SK-N-SH (cell line): ENCODE results near the gene PKP2. TPM values are rescaled to one million over a fixed set of nuclear protein-coding genes. Genes with fewer than 3 reads are reported as not detected.

Experiments used
- CTCF ChIA-PET: fragments of 300-600, 350-600 bp; formaldehyde crosslinking; extraction: SDS; loops from one replicate; lab custom pipeline; 2021; lab: Yijun Ruan, JAX
- POLR2A ChIA-PET: fragments of 350-600 bp; sonication (Branson Sonifier 250); formaldehyde crosslinking; extraction: SDS; loops from one replicate; lab custom pipeline; 2020; ENCODE audit warnings: antibody characterized with exemption, inconsistent platforms; lab: Yijun Ruan, JAX
- DNase-seq: peaks from one replicate; pipeline ENCODE4 v3.0.0; 2012
- H2AFZ ChIP-seq: fragments of 200-600 bp; sonication (generic); 2 replicates; pipeline ENCODE4 v1.8.1; 2016; ENCODE audit warnings: antibody characterized with exemption, mild to moderate bottlenecking, low read depth
- H3F3A ChIP-seq: fragments of 200-600 bp; sonication (generic); replicated peaks from 2 replicates; pipeline ENCODE3; 2016; ENCODE audit warnings: antibody characterized with exemption, mild to moderate bottlenecking; ENCODE audit not compliant: insufficient read depth
- H3K27ac ChIP-seq, 2 experiments: fragments of 200-500 bp in 1 of 2; fragments of 200-600 bp in 1 of 2; sonication (Bioruptor generic) in 1 of 2; sonication (generic), shearing (Covaris generic) in 1 of 2; 2 replicates each; pipeline versions ENCODE4 v1.5.1 to v1.6.1; 2014 to 2016; ENCODE audit warnings: low read depth in 2 of 2, inconsistent platforms in 1 of 2, low read length in 1 of 2, mild to moderate bottlenecking in 1 of 2, mixed read lengths in 1 of 2
- H3K27me3 ChIP-seq: fragments of 200-600 bp; sonication (generic), shearing (Covaris generic); 2 replicates; pipeline ENCODE4 v1.6.1; 2016; ENCODE audit warnings: mixed run types; ENCODE audit not compliant: insufficient read depth
- H3K36me3 ChIP-seq, 2 experiments: fragments of 200-500 bp in 1 of 2; fragments of 200-600 bp in 1 of 2; sonication (Bioruptor generic) in 1 of 2; sonication (generic) in 1 of 2; replicated peaks in 1 of 2; 2 replicates each; pipeline versions ENCODE3 to v1.5.1; 2014 to 2016; ENCODE audit warnings: low read length in 1 of 2, mild to moderate bottlenecking in 1 of 2; ENCODE audit not compliant: insufficient read depth in 2 of 2, control insufficient read depth in 1 of 2
- H3K4me1 ChIP-seq, 2 experiments: fragments of 200-500 bp in 1 of 2; fragments of 200-600 bp in 1 of 2; sonication (Bioruptor generic) in 1 of 2; sonication (generic), shearing (Covaris generic) in 1 of 2; 2 replicates each; pipeline versions ENCODE4 v1.5.1 to v1.6.1; 2014 to 2016; ENCODE audit warnings: low read depth in 1 of 2, low read length in 1 of 2, mixed run types in 1 of 2; ENCODE audit not compliant: insufficient read depth in 2 of 2, control insufficient read depth in 1 of 2
- H3K4me2 ChIP-seq: fragments of 200-600 bp; sonication (generic), shearing (Covaris generic); 2 replicates; pipeline ENCODE4 v1.6.1; 2017; ENCODE audit warnings: mixed run types
- H3K4me3 ChIP-seq, 2 experiments: fragments of 200-500 bp in 1 of 2; fragments of 200-600 bp in 1 of 2; sonication (Bioruptor generic) in 1 of 2; sonication (generic), shearing (Covaris generic) in 1 of 2; 2 replicates each; pipeline versions ENCODE4 v1.5.1 to v1.8.1; 2014 to 2016; ENCODE audit warnings: low read depth in 2 of 2, inconsistent platforms in 1 of 2, low read length in 1 of 2, mild to moderate bottlenecking in 1 of 2, mixed read lengths in 1 of 2, moderate library complexity in 1 of 2
- H3K79me2 ChIP-seq: fragments of 200-600 bp; sonication (generic); 2 replicates; pipeline ENCODE4 v1.8.1; 2017; ENCODE audit warnings: mild to moderate bottlenecking; ENCODE audit not compliant: insufficient read depth
- H3K9ac ChIP-seq: fragments of 200-600 bp; sonication (generic); 2 replicates; pipeline ENCODE4 v1.6.1; 2017; ENCODE audit warnings: mixed run types
- H3K9me2 ChIP-seq: fragments of 200-600 bp; sonication (generic); 2 replicates; pipeline ENCODE4 v1.6.1; 2017; ENCODE audit warnings: mixed run types
- H3K9me3 ChIP-seq: fragments of 200-600 bp; sonication (generic); 2 replicates; pipeline ENCODE4 v1.6.1; 2017; ENCODE audit warnings: mixed run types, mild to moderate bottlenecking, moderate library complexity
- H4K20me1 ChIP-seq: fragments of 200-600 bp; sonication (generic); 2 replicates; pipeline ENCODE4 v1.6.1; 2017; ENCODE audit warnings: mild to moderate bottlenecking, mixed run types; ENCODE audit not compliant: insufficient read depth
- CHD2 ChIP-seq: fragments of 150-350 bp; IDR thresholded peaks from 2 replicates; pipeline ENCODE4 v1.6.1; 2018; ENCODE audit warnings: low read length; ENCODE audit not compliant: partially characterized antibody
- ELF1 ChIP-seq: IDR thresholded peaks from 2 replicates; pipeline ENCODE4 v1.4.0; 2012
- FOXJ3 ChIP-seq: sonication (generic); formaldehyde crosslinking; IDR thresholded peaks from 2 replicates; pipeline ENCODE4 v1.5.1; 2020; ENCODE audit warnings: mild to moderate bottlenecking, missing genetic modification reagents
- GATA2 ChIP-seq: sonication (generic); formaldehyde crosslinking; IDR thresholded peaks from 2 replicates; pipeline ENCODE4 v1.5.0; 2020; ENCODE audit warnings: mild to moderate bottlenecking, missing genetic modification reagents
- JUND ChIP-seq: IDR thresholded peaks from 2 replicates; pipeline ENCODE4 v1.4.0; 2012
- MAX ChIP-seq: IDR thresholded peaks from 2 replicates; pipeline ENCODE4 v1.4.0; 2012; ENCODE audit warnings: low read depth
- NFIC ChIP-seq: IDR thresholded peaks from 2 replicates; pipeline ENCODE4 v1.4.0; 2012; ENCODE audit warnings: borderline replicate concordance
- NRF1 ChIP-seq: IDR thresholded peaks from 2 replicates; pipeline ENCODE4 v1.6.1; 2012; ENCODE audit warnings: low read depth, mild to moderate bottlenecking, low read length
- PBX3 ChIP-seq: IDR thresholded peaks from 2 replicates; pipeline ENCODE4; 2012
- RCOR1 ChIP-seq: fragments of 150-350 bp; IDR thresholded peaks from 2 replicates; pipeline ENCODE4 v1.6.1; 2017; ENCODE audit warnings: antibody characterized with exemption, low read length
- REST ChIP-seq: IDR thresholded peaks from 2 replicates; pipeline ENCODE4 v1.6.1; 2012; ENCODE audit warnings: mild to moderate bottlenecking, low read depth, low read length, moderate library complexity
- RFX5 ChIP-seq: IDR thresholded peaks from 2 replicates; pipeline ENCODE4 v1.6.1; 2012; ENCODE audit warnings: mild to moderate bottlenecking, improper control_type of control experiment, low read length
- RXRA ChIP-seq: IDR thresholded peaks from 2 replicates; pipeline ENCODE4 v1.4.0; 2012; ENCODE audit warnings: low read depth, mild to moderate bottlenecking, borderline replicate concordance
- TCF12 ChIP-seq: IDR thresholded peaks from 2 replicates; pipeline ENCODE4 v1.4.0; 2012
- TEAD4 ChIP-seq: IDR thresholded peaks from 2 replicates; pipeline ENCODE4 v1.4.0; 2012; ENCODE audit warnings: mild to moderate bottlenecking, borderline replicate concordance; ENCODE audit not compliant: insufficient read depth
- WGBS: methylation state at CpG from one replicate; pipeline ENCODE4 v1.1.6; 2017; ENCODE audit warnings: low lambda C conversion rate; 5-methylcytosine and 5-hydroxymethylcytosine counted together
- polyA plus RNA-seq, 3 experiments: library from polyadenylated mRNA; depleted of rRNA; stranded (reverse); fragments of >200 nt; gene quantifications; 2 replicates each; pipeline ENCODE4 v1.2.3, GENCODE V29; 2012

PKP2 gene
- polyA plus RNA-seq, 1 of the 3 experiments (the other 2 are of a cell fraction) = 0.10 TPM

- no peaks in the 10 kb centered on the region; the same call in 1 of the 2 replicates for H3K27me3 ChIP-seq
- POLR2A ChIA-PET = no interaction called here
- 71% methylated on average over 9 of the region's 9 CpGs for WGBS
- DNase-seq = no peak
- H3K9me3 ChIP-seq = no peaks in the 10 kb centered on the region
- H3K9me2 ChIP-seq = no peaks in the 10 kb centered on the region
- no peaks in the 10 kb centered on the region for H3F3A ChIP-seq
- H4K20me1 ChIP-seq = no peaks in the 10 kb centered on the region
- no peak overlapping the region for H3K27ac ChIP-seq
- no peak overlapping the region for H3K4me3 ChIP-seq
- TF ChIP-seq RXRA = no peak
- TF ChIP-seq TCF12 = no peak
- no peak for TF ChIP-seq JUND
- TF ChIP-seq REST = no peak
- TF ChIP-seq CHD2 = no peak
- TF ChIP-seq RFX5 = no peak
- no peak for TF ChIP-seq RCOR1
- no peak for TF ChIP-seq TEAD4
- TF ChIP-seq MAX = no peak
- no peak for TF ChIP-seq FOXJ3
- TF ChIP-seq NRF1 = no peak
- TF ChIP-seq ELF1 = no peak
- no peak for TF ChIP-seq PBX3
- TF ChIP-seq NFIC = no peak
- TF ChIP-seq GATA2 (CRISPR knock-in tag) = no peak
- no peaks in the 10 kb centered on the region for H3K36me3 ChIP-seq
- no peak overlapping the region for H3K4me2 ChIP-seq
- H2AFZ ChIP-seq = no peak overlapping the region
- no peak overlapping the region for H3K9ac ChIP-seq
- CTCF ChIA-PET = interaction anchor here (1.5 kb wide), 1 partner anchor 13 kb away, joined by 4 read pairs; no protein-coding TSS in a partner anchor
- H3K79me2 ChIP-seq = no peaks in the 10 kb centered on the region
- no peaks in the 10 kb centered on the region for H3K4me1 ChIP-seq
Observed at GRCh38 chr12:32906399-32907165, 10.0 kb upstream of the PKP2 start.
